HG03066 (cell line): Measurements from ENCODE around the gene LAMA4.

Experiments used
- ATAC-seq: cut with Tn5 transposase; IDR thresholded peaks from one replicate; pipeline ENCODE4 v1.9.1; 2021; ENCODE audit warnings: low read depth; ENCODE audit not compliant: unreplicated experiment

LAMA4 gene

DNA sequence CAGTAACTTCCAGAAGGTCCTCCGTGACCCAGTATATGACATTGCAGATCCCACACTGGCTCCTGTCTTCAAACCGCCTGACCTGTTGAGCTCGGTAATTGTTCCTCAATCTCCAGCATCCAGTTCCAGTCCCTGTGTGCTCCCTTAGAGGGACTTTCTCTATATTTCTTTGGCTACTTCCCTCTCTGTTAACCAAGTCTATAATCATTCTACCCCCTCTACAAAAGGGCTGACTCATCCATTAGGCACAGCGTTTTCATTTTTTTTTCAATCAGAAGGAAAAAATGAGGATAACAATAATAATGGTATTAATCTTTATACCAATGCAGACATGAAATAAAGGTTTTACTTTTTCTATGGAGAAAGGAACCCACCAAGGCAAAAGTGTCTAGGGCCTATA, 97.7 kb downstream of the LAMA4 start:
- ATAC-seq: no peak

DNA sequence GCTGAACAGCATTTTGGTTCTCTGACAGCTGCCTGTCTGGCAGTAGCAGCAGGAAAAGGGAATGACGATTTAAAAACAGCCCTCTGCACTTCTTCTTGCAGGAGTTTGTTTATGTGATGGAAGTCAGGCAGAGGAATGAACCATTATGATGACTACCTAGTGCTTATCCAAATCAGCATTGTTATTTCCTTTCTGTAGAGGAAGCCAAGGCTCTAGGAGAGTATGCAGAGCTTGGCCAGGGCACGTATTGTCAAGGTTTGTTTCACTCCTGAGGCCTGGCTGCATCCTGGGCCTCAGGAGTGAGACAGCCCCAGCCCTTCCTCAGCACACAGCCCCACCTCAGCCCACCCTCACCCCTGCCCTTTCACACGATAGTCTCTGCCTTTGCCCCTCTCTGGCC, 98.5 kb downstream of the LAMA4 start:
- ATAC-seq: no peak

DNA sequence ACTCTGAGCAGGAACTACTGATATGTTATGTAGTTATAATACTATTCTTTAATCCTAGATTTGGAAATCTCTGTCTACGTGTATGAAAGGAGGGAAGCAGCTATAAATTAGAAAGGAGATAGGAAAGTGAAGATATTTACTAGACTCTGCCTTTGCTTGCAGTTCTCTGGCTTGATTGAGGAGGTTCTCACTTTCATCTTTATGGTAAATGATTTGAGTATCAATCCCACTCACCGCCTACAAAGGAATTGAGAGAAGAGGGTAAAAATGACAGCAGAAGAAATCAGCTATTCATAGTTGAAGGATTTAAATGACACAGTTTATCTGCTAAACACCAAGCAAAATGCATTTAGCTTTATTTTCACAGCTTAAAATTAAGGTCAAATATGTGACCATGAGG, 99.7 kb downstream of the LAMA4 start:
- no peak for ATAC-seq

DNA sequence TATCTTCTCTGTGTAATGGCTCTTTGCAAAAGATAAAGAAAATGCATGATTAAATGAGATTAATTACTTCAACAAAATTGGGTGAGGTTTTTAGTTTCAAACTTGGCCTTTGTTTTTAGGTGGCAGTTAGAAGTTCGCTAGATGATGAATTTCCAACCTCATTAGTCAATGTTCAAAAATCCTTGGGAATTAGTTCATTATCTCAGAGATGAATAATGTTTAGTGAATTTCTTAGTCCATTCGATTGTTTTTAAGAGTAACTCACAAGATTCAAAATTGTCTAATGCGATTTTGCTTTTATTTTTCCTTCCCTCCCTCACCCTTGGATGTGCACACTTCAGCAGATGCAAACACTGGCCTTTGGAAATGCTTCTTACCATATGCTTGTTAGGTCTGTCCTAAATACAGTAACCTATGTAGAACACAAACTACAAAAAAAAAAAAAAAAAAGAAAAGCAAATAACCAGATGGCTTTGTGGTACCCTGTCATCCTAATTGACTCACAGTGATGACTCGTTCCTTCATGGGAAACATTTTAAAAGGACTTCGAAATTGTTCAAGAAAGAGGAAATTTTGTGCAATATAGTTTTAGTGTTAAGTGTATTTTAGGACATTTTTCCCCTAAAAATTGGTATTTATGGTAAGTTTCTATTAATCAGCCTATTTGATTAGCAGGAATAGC, 100.3 kb downstream of the LAMA4 start:
- ATAC-seq: no peak

DNA sequence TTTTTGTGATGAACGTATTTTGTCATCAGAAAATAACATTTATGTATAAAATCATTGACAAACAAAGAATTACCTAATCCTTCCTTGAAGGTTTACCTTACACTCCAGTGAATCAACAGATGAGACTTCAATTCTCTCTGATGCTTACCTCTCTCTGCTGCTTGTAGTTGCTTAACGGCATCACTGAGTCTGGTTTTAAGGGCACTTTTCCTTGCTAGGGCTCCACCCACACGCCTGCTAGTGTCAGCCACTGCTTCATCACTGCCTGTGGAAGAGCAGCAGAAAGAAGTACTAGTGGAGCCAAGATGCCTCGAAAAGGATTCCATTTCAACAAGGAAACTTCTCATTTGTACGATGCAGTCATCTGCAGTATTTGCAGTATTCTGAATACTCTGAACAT, 104.0 kb downstream of the LAMA4 start:
- no peak for ATAC-seq

DNA sequence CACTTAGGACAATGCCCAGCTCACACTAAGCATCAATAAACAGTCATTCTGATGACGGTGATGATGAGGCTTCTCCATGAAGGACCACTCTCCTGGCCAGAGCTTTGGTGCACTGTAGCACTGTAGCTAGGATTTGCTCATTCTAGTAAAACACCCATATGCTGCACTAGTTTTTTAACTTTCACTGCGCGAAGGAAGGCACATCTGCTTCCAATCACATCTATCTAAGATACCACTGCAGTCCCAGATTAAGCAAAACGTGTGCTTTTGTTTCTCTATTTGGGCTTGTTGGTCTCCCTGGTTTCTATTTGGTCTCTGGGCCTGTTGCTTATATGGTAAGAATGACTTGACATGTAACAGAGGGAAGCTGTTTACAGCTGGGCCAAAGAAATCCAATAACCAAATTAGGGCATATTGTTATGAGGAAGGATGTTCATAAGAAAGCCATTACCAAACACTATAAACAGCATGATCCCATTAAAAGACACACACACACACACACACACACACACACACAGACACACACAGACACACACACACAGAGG, 104.6 kb downstream of the LAMA4 start:
- ATAC-seq: no peak

DNA sequence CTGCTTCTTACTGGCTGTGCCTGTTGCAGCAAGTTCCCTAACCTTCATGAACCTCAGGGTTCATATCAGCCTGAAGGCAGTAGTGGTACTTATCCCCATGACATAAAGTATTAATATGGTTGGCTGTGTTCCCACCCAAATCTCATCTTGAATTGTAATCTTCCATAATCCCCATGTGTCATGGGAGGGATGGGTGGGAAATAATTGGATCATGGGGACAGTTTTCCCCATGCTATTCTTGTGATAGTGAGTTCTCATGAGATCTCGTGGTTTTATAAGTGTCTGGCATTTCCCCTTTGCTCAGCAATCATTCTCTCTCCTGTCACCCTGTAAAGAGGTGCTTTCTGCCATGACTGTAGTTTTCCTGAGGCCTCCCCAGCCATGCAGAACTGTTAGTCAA, 105.1 kb downstream of the LAMA4 start:
- ATAC-seq: no peak

DNA sequence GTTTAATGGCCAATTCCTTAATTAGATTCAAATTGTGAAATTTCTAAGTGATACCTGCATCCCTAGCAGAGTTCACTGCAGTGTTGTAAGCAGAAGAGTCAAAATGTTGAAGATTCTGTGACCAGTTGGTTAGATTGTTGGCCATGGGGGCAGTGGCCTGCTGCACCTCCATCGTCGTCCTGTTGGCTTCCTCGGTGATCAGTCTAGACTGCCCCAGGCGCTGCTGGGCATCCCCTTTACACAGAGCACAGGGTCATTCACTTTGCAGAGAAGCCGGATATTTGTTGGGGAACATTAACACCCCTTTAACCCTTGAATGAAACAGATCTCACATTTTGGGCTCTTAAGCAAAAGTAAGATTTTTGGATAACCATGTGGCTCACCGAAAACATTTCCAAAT, 106.3 kb downstream of the LAMA4 start:
- no peak for ATAC-seq

DNA sequence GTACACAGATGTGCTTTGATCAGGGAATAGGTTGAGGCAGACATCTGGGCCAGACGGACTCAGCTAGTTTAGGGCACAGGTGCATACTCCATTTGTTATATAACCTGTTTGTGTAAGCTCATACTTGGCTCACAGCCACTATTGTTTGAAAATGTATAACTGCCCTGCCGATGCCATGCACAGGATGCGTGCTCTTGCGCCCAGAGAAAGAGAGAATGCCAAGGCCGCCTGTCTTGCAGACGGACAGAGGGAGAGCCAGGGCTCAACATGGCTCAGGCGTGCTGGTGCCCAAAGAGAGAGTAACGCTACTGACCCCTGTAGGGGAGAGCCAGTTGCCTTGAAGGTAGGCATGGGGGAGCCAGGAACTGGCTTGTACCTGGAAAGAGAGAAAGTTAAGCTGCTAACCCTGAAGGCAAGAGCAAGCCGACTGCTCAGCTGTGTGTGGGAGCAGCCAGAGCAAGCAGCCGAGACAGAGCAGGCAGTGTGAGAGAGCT, 109.2 kb downstream of the LAMA4 start:
- ATAC-seq: no peak

DNA sequence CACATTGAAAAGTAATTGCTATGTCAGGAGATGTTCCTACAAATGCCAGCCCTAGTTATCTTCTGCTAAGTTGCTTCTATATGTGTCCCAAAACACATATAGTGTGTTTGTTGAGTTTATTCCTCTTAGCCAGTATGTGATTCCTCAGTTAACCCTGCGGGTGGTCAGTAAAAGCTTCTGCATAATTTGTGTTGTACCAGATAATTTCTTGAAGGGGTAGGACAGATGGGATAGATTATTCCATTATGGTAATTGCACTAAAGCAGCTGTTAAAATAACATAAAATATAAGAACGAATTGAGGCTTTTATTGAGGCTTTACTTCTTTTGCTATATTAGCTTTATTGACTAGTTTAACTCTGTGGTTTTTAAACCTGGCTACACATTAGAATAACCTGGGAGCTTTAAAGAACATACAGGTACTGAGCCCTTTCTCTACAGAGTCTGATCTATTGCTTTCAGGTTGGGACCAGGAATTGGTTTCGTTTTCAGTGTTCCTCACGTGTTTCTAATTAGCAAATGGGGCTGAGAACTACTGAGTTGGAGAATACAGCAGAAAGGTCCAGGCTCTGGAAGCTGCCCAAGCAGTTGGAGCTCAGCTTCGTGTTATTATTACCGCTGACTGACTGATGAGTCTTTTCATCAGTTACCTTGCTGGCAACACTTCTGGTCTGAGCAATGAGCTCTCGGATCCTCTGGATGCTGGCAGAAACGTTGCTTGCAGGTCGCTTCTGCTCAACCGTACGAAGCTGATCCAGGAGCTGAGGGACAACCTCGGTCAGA, 110.0 kb downstream of the LAMA4 start:
- no peak for ATAC-seq

DNA sequence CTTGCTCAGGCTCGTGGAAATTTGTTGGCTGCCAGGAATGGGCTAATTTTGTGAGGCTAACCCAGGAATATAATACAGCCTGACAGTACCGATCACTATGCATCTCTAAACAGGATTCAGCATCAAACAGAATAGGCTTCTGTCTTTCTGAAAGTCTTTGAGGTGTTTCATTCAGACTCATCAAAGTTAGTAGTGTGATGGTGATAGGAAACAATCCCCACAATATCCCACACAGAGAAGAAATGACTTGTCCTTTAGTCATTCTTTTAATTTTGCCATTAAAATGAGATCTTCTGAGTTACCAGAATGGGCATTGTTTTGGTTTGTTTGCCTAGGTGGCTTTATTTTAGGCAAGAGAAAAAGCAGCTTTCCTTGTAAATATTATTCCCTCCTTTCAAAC, 112.7 kb downstream of the LAMA4 start:
- no peak for ATAC-seq

DNA sequence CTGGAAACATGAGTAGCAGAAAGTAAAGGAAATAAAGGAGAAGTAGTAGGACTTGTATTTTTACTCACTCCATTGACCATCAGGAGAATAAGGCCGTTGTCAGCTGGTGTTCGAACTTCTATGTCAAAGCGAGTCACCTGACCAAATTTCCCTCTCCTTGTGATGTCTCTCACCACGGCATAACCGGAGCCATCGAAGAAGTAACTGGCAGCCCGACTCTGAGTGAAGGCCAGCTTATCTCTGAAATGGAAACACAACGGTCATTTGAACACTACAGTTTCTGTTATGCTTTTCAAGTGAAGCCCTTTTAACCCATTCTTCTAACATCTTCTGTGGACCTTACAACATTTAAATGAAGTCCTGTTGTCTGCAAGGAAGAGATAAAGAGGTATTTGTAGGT, 115.3 kb downstream of the LAMA4 start:
- ATAC-seq: no peak

DNA sequence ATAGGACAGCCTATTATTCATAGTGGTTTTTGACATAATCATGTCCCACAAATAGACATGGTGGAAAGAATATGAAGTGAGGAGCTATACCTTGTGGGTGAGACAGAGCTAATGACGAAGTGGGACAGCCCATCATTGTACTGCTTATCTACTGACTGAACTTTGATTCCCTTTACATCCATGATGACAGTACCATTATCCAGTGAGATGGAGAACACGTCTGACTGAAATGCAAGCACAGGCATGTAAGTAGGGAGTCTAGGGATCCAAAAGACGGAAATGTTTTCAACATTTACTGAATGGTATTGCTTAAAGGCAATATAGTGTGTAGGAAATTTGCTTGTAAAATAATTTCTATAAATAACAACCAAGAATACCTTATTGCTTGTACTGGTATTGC, 123.5 kb downstream of the LAMA4 start:
- ATAC-seq: no peak

DNA sequence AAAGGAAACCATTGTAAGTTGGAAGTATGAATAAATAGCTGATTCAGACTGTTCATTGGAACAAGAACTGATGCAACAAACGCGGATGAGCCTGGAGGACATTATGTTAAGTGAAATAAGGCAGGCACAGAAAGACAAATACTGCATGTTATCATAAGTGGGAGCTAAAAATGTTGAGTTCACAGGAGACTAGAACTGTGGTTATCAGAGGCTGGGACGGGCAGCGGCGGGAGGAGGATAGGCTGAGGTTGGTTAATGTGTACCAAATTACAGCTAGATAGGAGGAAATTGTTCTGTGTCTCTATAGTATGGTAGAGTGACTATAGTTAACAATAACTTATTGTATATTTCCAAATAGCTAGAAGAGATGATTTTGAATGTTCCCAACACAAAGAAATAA, 126.2 kb downstream of the LAMA4 start:
- ATAC-seq: no peak

DNA sequence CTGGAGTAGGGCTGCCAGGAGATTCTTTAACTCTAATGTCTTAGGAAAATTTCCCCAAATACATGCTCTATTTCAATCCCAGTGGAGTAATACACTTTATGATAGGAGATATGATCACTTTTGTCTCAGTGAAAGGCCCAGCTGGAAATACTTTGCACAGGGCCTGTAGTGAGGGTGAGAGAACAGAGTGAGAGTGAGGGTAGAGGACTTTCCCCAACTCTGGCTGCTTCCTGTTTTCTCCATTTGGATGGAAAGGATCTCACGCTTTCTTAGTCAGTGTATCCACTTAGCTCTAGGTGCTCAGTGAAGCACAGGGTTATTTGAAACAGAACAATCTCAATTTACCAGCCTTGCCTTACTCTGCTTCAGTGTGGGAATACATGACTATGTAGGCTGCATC, 130.4 kb downstream of the LAMA4 start:
- no peak for ATAC-seq

DNA sequence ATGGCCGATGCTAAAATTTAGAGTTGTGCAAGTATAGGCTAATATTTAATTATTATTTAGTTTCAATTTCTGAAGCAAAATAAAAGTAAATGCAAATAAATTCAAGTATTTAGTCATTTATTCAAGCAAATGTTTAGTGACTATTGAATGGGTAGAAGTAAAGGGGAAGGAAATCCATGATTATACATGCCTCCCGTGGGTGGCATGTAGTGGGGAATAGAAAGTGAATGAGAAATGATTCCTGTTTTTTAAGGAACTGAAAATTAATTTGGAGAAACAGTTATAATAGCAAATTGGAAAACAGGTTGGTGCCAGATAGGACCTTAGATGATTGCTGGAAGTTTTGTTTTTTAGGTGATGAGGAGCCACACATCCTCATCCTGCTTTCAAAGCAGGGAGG, 131.6 kb downstream of the LAMA4 start:
- no peak for ATAC-seq

DNA sequence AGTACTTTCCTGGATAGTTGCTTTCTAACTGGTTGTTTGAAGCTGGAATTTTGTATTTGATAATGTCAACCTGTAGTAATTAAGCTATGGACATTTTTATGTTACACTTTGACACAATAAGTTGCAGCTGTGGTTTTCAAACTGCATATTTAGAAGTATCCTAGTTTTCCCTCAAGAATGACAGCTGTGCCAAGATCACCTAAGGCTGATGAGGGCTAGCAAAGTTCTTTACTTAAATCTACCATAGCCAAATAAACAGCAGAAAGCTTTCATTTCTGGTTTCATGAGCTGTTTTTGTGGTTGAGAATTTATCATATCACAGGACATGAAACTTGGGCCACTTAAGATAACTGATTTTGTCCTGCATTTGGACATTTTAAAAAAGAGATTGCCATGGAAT, 136.3 kb downstream of the LAMA4 start:
- no peak for ATAC-seq

DNA sequence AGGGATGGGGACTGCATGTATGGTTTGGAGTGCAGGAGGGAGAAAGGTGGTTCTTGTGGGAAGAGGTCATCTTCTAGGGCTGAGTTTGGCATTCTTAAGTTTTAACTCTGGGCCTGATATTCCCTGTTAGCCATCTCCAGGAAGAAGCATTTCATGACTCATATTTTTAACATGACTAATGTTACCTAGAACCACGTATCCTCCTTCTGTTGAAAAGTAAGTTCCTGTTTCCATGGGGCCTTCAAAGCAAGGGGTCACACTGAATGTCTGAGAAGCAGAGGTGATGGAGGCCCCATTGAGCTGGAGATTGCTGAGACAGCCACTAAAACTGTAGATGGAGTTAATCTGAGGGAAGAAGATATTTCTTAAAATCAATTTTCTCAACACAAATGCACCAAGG, 136.8 kb downstream of the LAMA4 start:
- ATAC-seq: no peak

DNA sequence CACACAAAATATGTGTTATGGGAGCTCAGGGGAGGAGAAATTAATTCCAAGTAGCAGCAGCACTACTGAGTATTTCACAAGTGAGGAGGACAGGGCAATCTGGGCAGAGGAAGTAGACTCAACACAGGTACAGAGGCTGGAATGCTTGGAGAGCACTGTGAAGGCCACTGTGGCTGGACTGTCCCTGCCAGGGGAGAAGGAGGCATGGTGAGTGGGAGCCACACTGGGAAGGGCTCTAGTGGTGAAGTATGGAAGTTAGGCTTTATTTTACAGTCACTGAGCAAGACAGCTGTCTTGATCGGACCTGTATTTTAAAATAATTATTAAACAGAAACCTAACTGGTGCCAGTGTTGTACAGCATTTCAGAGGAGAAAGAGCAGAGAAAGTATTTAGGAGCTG, 138.1 kb downstream of the LAMA4 start:
- ATAC-seq: no peak

DNA sequence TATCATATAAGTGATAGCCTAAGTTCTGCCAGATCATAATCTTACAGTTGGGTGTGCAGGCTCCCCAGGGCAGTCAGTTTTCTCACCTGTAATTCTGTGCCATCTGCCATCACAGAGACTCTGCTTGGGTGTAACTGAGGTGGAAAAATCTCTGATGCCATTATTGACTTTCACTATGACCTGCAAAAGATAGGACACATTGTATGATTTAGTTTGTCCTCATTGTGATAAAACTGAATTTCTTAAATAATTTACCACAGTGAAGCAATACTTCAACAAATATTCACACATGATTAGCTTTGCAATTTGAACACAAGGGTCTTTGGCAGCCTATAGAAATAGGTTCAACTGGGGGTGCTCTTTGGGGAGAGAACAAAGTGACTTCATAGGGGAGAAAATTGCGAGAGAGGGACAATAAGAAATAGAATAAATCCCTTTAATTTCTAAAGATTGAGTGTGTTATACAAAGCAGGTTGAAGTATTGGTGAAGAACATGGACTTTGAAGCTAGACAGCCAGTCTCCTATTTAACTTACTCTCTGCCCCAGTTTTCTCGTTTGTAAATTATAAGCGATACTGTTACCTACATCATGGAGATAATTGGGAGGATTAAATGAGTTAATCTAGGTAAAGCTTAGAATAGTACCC, 139.7 kb downstream of the LAMA4 start:
- ATAC-seq: no peak

DNA sequence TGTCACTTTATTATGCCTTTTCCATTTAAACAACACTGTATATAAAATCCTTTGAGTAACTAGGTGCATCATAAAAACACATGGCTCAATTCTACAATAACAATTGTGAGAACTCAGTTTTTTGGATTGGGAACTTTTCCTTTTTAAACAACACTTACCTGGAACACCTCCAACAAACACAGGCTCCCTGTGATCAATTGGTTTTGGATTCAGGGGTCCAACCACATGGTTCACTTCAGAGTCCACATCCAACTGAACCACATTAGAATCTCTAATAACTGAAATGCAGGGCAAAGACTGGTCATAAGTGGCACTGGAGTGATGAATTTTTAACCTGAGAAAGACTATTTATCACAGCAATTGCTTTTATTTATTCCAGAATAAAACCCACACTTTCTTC, 140.4 kb downstream of the LAMA4 start:
- ATAC-seq: no peak
